HG03571 (cell line): ENCODE measurements around the gene SYT9.
A peak's percentile ranks its signal among the peaks of the same experiment; 100 is the strongest.
"Not testable (repeated sequence)": the region's sequence is repeated elsewhere in the genome, so short reads cannot be mapped to it uniquely, and the experiment has no call there.

ENCODE experiments used
- ATAC-seq: cut with Tn5 transposase; IDR thresholded peaks from one replicate; pipeline ENCODE4 v1.9.1; 2021; ENCODE audit not compliant: unreplicated experiment

SYT9 gene

DNA sequence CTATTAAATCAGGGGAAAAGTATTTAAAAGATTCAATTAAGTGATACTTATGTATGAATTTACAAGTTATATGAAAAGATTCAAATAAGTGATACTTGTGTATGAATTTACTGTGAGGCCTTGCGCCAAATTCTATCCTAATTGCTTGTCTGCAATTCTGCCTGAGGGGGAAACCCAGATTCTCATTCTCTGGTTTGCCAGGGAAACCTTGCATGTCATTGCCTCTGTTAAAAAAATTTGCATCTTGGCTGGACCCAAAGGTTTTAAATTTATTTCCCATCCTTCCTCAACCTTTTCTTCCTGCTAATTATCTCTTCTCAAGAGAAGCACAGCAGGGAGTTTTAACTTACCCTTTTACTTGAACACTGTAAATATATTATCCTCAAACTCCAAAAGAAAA, 247.4 kb downstream of the SYT9 start:
- ATAC-seq: no peak

DNA sequence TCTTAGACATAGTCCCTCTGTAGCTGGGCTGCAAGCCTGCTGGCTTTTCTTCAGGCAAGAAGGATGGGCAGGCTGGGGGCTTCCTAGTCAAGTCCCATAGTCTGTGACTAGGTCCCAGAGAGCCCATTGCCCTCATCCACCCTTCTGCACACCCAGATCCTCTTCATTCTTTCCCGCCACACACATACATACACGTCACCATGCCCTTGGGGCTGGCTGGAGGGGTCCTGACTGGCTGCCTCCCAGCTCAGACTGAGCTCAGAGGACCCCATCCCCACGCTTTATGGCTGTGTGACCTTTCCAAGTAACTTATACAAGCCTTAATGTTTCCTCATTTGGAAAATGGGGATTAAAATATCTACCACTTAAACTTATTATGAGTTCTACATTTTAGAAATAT, 248.5 kb downstream of the SYT9 start:
- ATAC-seq: no peak

DNA sequence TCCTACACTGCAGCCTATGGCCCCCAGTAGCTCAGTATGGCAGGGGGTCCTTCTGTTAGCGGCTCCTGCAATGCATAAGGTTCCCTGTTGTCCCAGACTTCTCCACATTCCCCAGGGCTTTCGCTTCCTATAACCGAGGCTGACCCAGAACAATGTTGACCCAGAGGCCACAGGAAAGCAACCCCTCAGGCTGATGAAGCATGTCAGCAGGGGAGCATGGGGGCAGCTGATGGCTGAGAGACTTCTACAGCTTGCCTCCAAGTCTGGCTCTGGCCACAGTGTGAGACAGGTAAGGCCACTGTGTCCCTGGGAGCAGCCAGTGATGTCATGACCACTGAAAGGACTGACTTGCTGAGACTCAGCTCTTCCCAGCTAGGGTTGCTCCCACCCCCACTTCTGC, 249.5 kb downstream of the SYT9 start:
- no peak for ATAC-seq

DNA sequence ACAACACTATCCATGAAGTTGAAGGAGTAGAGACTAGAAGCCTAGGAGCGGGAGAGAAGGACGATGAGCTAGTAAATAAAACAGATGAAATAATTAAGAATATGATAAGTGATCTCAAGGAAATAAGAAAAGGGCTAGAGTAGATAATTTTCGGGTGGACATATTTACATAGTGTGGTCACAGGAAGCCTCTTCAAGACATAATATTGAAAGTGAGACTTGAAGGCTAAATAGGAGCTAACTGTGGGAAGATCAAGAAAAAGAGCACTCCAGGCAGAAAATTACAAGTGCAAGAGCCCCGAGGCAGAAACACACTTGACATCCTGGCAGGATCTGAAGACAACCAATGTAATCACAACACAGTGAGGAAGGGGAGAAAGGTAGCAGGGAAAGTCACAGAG, 250.2 kb downstream of the SYT9 start:
- no peak for ATAC-seq

DNA sequence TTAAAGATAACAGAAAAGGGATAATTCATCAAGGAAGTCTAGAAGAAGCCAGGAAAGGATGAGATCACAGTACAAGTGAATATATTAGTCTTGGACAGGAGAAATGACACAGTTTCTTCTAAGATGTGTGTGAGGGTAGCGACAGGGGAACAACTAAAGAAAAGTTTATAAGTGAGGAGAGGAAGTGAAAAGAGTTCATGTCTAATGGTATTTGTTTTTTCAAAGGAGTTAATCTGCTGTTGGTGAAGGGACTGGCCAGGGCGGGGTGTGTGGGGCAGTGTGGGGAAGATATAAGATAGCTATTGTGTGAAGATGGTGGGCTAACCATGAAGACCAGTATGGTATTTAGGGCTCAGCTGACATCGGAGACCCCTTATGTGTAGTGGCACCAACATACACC, 254.5 kb downstream of the SYT9 start:
- no peak for ATAC-seq

DNA sequence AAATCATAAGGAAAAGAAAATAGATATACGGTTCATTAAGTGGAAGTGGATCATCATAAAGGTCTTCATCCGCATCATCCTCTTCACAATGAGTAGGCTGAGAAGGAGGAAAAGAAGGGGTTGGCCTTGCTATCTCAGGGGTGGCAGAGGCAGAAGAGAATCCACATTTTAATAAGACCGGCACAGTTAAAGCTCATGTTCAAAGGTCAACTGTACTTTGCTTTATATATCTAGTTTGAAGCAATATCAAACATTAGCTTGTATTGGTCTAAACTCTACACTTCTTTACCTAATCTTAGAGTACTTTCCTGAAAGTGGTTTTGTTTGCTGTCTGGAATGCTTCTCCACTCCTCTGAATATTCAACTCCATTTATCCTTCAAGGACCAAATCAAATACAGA, 256.4 kb downstream of the SYT9 start:
- ATAC-seq: no peak

DNA sequence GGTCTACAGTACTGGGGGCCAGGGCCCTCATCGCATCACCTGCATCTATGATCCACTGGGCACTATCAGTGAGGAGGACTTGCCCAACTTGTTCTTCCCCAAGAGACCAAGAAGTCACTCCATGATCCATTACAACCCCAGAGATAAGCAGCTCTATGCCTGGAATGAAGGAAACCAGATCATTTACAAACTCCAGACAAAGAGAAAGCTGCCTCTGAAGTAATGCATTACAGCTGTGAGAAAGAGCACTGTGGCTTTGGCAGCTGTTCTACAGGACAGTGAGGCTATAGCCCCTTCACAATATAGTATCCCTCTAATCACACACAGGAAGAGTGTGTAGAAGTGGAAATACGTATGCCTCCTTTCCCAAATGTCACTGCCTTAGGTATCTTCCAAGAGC, 258.3 kb downstream of the SYT9 start:
- no peak for ATAC-seq

DNA sequence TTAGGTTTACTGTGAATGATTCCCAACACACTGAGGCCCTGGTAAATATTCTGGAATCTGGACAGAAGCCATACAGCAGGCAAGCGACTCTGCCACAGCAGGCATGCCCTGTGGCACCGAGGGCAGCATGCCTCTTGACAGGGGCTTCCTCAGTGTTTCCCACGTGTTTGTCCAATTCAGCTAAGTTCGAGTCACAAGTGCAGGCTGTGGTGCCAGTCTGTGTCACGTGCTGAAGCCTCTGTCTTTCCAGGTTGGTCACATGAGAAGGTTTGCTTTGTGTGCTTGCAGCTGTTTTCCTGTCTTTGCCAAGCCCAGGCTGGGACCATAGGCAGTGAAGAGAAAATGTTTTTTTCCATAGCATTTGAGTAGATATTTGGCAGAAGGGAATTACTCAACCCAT, 259.7 kb downstream of the SYT9 start:
- no peak for ATAC-seq

DNA sequence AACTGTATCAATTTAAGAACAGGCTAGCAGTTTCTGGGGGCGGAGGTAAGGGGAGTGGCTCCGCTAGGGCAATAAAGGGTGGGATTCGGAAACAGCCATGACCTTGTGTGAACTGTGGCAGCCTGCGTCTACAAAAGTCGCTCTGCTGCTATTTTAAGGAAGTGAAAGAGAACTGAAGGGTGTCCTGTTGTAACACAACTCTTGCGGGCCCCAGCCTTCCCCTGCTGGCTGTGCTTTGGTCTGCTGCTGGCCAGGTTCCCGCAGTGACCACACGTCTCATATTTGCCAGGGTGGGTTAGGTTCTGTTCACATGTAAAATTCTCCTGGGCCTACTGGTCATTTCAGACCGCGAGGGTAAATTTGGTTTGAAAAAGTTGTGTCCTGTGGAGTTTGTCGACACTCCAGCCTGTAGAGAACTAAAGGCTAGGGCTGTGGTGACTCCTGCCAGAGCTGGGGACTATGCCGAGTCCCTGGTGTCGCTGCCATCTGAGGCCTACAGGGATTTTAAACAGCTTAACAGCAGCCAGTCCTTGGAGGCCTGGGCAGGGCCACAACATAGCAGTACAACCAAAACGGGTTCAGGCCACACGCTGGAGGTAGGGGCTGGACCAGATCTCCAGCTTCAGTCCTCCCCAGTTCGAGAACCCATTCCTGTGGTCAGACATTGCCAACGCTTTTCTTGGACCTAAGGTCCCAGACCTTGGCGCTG, 261.0 kb downstream of the SYT9 start:
- peak; percentile 74 for ATAC-seq

DNA sequence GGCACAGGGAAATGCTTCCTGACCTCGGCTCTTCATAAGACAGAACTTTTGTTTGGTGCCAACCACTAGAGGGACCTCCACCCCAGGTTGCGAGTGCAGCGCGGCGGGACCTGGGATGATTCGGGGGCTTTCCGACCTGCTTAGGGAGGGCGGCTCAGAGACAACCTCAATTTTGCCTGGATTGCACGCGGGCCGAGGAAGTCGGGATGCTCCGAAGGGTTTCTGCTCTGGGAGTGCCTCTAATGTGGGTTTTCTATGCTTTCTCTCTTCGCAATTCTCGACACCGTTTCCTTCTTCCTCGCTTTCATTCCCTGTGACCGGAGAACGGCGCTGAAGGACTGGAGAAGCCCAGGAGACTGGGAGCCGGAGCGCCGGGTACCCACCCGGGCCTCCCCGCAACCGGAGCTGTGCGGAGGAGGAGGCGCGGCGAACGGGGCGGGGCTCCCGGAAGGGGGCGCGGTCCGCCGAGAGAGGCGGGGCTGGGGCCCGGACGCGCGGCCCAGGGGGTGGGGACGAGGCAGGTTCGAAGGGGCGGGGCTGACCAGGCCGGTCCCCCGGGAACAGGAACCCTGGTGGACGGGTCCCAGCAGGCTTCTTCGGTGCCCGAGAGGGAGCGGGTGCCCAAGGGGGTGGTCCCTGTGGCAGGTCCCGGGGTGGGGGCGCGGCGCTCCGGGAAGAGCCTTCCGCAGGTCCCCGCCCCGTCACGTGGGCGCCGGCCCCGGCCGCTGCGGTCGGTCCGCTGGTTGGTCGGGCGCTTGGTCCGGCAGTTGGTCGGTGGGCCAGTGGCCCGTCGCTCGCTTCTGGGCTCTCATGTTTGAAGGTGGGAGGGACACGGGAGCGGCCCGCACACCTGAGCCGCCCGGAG, 261.8 kb downstream of the SYT9 start, which contains the start of gene PPFIBP2:
TSS of gene PPFIBP2 (plus strand) at position 766 of the 865 bp plus-strand sequence. CDS start 35,477 bp downstream, outside the sequence.
- ATAC-seq: peak; percentile 69

DNA sequence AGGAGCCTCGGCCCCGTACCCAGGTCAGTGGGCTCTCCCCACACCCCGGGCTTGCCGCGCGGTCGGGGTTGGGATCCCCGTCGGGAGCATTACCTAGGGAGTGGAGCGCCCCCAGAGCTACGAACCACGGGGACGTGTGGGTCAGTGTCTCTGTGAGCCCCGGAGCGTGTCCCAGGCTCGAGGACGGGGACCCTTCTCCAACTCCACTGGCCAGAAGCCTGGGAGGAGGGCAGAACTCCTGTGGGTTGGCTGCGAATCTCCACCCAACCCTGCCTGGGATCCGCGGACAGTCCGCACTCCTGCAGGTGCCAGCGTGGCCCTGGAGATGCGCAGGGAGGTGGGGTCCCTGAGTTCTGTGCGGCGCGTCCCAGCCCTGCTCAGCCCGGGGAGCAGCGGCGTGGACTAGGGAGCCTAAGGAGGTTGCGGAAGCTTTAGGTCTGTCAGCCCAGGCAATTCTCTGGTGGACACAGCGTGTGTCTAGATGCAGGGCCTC, 262.4 kb downstream of the SYT9 start:
- ATAC-seq: peak; percentile 3

DNA sequence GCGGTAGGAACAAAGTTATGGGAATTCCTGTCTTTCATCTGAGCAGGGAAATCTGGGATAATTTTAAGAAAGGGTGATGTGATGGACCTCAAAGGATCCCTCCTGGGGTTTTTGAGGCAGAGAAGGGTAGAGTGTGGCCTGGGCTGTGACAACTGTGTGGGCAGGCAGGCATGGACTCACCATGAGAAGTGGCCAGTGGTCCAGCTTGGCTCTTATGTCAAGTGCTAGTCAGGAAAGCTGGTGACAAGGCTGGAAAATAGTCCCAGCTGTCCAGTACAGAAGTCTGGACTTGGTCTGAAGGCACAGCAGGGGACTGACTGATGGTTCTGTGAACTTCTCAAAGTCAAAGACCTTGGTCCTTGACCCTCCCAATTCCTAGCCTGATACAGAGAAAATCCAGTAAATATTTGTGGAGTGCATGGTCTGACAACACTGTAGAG, 263.8 kb downstream of the SYT9 start:
- ATAC-seq: no peak

DNA sequence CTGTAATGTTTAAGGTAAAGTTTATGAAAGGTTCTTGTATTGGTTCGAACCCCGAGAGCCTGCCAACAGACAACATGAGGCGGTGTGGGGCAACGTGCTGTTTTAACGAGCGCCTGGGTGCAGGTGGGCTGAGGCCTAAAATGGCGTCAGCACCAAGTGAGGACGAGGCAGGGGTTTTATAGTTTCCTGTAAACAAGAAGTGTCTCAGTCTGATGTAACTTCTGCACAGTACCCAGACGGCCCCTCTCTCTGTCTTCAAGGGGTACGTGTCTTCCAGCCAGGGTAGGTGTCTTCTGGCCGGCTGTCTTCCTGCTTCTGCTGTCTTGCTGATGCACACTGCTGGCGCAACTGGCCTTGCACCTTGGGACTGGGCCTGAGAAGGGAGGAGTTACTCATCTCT, 264.8 kb downstream of the SYT9 start:
- no peak for ATAC-seq

DNA sequence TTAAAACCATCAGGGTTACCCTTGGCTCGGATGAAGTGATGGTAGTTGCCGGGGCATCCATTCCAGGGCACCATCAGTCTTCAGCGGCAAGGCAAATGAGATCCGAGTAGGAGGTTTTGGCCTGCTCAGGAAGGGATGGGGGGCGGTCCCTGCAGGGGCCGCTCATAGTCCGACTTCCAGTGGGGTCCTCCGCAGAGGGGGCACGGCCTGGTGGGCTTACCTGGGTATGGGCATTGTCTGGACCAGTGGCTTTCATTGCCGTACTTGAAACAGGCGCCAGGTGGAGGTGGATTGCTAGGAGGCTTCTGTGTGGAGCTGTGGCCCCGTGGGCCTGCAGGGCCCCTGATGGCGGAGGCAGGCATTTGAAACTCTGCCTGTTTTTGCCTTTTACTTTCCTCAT, 266.0 kb downstream of the SYT9 start:
- ATAC-seq: not testable (repeated sequence)
